ENCODE measurements around the gene SAXO1.

DNA sequence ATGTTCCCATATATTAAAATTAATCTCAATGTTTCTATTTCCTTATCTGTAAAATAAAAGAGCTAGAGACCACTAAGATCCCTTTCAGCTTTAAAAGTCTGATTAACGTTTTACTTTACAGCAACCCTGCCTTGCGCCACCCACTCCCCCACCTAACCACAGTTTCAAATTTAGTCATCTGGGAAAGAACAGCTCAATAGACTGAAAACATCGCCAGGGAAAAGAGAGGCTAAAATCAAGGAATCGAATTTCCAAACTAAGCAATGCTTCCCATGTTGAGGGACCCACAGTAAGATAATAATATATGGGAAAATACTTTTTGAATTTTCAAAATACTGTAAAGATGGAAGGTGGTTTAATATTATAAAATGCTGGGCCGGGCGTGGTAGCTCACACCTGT lies 6.6 kb downstream of the SAXO1 start:
- TF ChIP-seq, protein P1, sequence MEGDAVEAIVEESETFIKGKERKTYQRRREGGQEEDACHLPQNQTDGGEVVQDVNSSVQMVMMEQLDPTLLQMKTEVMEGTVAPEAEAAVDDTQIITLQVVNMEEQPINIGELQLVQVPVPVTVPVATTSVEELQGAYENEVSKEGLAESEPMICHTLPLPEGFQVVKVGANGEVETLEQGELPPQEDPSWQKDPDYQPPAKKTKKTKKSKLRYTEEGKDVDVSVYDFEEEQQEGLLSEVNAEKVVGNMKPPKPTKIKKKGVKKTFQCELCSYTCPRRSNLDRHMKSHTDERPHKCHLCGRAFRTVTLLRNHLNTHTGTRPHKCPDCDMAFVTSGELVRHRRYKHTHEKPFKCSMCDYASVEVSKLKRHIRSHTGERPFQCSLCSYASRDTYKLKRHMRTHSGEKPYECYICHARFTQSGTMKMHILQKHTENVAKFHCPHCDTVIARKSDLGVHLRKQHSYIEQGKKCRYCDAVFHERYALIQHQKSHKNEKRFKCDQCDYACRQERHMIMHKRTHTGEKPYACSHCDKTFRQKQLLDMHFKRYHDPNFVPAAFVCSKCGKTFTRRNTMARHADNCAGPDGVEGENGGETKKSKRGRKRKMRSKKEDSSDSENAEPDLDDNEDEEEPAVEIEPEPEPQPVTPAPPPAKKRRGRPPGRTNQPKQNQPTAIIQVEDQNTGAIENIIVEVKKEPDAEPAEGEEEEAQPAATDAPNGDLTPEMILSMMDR (IDR thresholded peaks at IDR 0.05; ENCODE audit: poor library complexity, severe bottlenecking), result no peak
- TF ChIP-seq POLR2AphosphoS5 (IDR thresholded peaks at IDR 0.05), result no peak
- no peak for TF ChIP-seq REST (IDR thresholded peaks at IDR 0.05; ENCODE audit: borderline replicate concordance)
- no peak for TF ChIP-seq SMC3 (conservative IDR thresholded peaks at IDR 0.05; ENCODE audit: poor library complexity)
- no peak for TF ChIP-seq EZH2 (IDR thresholded peaks at IDR 0.05; ENCODE audit: borderline replicate concordance, insufficient read depth, low read length, poor library complexity, severe bottlenecking)
- TF ChIP-seq MXI1 (conservative IDR thresholded peaks at IDR 0.05; ENCODE audit: poor library complexity, severe bottlenecking), result no peak

Data from neural cell (in vitro differentiated cells).